Measurements from ENCODE around the gene RAB3GAP1.

RAB3GAP1 gene

DNA sequence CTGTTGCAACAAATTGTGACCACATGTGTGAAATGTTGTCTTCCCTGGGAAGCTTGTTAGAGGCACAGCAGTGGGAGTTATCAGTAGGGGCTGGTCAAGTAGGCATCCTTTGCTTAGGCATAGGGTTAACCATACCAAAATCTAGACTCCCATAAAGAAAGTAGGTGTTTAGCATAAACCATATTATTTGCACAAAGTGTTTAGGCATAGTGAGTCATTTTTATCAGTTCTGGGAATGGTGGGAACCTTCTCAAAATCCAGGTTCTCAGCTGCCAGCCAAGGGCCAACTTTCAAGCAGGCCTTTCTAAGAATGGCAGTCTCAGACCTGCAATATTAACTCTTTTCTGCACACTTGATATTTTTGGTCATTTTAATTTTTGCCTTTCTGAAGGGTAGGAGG lies 88.5 kb downstream of the RAB3GAP1 start:
- H3K9ac ChIP-seq: no peak overlapping the region
- no peaks in the 10 kb centered on the region for H3K79me2 ChIP-seq (ENCODE audit: insufficient read depth, low read depth)
- no peaks in the 10 kb centered on the region for H3K4me1 ChIP-seq (ENCODE audit: low read depth, poor library complexity, severe bottlenecking)
- H3K4me2 ChIP-seq: no peak overlapping the region
- TF ChIP-seq, protein P1, sequence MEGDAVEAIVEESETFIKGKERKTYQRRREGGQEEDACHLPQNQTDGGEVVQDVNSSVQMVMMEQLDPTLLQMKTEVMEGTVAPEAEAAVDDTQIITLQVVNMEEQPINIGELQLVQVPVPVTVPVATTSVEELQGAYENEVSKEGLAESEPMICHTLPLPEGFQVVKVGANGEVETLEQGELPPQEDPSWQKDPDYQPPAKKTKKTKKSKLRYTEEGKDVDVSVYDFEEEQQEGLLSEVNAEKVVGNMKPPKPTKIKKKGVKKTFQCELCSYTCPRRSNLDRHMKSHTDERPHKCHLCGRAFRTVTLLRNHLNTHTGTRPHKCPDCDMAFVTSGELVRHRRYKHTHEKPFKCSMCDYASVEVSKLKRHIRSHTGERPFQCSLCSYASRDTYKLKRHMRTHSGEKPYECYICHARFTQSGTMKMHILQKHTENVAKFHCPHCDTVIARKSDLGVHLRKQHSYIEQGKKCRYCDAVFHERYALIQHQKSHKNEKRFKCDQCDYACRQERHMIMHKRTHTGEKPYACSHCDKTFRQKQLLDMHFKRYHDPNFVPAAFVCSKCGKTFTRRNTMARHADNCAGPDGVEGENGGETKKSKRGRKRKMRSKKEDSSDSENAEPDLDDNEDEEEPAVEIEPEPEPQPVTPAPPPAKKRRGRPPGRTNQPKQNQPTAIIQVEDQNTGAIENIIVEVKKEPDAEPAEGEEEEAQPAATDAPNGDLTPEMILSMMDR (conservative IDR thresholded peaks at IDR 0.05; ENCODE audit: low read depth, low read length): no peak
- H2AFZ ChIP-seq (ENCODE audit: low read depth): no peak overlapping the region
- no peak overlapping the region for H3K27ac ChIP-seq
- no peaks in the 10 kb centered on the region for H3K27me3 ChIP-seq (ENCODE audit: insufficient read depth, low read depth)
- no peaks in the 10 kb centered on the region for H4K20me1 ChIP-seq (ENCODE audit: insufficient read depth)
- no peak overlapping the region for H3K4me3 ChIP-seq (IDR thresholded peaks at IDR 0.05; ENCODE audit: insufficient read depth, low read depth, low read length)
- no peaks in the 10 kb centered on the region for H3K36me3 ChIP-seq (ENCODE audit: insufficient read depth)

DNA sequence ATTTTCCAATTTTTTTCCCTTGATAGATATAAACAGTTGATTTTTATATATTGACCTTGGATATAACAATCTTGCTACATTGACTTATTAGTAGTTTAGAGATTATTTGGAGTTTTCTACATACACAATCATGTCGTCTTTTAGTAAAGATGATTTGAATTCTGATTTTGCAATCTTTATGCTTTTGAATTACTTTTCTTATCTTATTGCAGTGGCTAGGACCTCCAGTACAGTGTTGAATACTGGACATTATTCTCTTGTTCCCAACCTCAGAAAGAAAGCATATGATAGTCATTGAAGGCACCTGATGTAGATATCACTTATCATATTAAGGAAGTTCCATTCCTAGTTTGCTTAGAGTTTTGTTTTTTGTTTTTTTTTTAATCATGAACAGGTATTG lies 90.2 kb downstream of the RAB3GAP1 start:
- no peak overlapping the region for H3K27ac ChIP-seq
- no peaks in the 10 kb centered on the region for H3K36me3 ChIP-seq (ENCODE audit: insufficient read depth)
- no peaks in the 10 kb centered on the region for H3K79me2 ChIP-seq (ENCODE audit: insufficient read depth, low read depth)

DNA sequence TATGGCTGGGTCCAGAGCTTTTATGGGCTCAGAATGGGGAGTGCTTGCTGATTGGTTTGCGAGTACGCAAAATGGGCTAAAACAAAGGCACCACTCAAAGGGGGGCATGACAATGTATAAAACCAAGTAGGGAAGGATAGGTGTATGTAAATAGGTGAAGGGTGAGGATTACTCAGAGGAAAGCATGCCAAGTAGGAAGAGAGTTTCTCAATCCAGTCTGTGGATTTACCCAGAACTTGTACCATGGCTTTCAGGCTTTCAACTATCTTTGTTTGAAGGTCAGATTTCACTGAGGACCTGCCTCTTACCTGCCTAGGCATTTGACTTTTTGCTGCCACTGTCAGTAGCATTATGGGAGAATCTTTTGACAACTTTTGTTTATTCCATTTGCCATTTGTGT lies 92.3 kb downstream of the RAB3GAP1 start:
- H3K36me3 ChIP-seq (ENCODE audit: insufficient read depth): no peaks in the 10 kb centered on the region
- H3K27ac ChIP-seq: no peak overlapping the region
- H3K79me2 ChIP-seq (ENCODE audit: insufficient read depth, low read depth): no peaks in the 10 kb centered on the region
- no peak overlapping the region for H3K4me3 ChIP-seq (IDR thresholded peaks at IDR 0.05; ENCODE audit: insufficient read depth, low read depth, low read length)
- H3K4me1 ChIP-seq (ENCODE audit: low read depth, poor library complexity, severe bottlenecking): no peaks in the 10 kb centered on the region
- H3K9ac ChIP-seq: no peak overlapping the region
- no peaks in the 10 kb centered on the region for H3K27me3 ChIP-seq (ENCODE audit: insufficient read depth, low read depth)
- no peak overlapping the region for H3K4me2 ChIP-seq
- TF ChIP-seq, protein P1 (conservative IDR thresholded peaks at IDR 0.05; ENCODE audit: low read depth, low read length): no peak
- no peaks in the 10 kb centered on the region for H4K20me1 ChIP-seq (ENCODE audit: insufficient read depth)
- H2AFZ ChIP-seq (ENCODE audit: low read depth): no peak overlapping the region

More for the DNA sequence above, 90.2 kb downstream of the RAB3GAP1 start:
- H3K4me1 ChIP-seq (ENCODE audit: low read depth, poor library complexity, severe bottlenecking): no peaks in the 10 kb centered on the region
- no peak overlapping the region for H3K4me3 ChIP-seq (IDR thresholded peaks at IDR 0.05; ENCODE audit: insufficient read depth, low read depth, low read length)
- TF ChIP-seq, protein P1 (conservative IDR thresholded peaks at IDR 0.05; ENCODE audit: low read depth, low read length): no peak
- H3K9ac ChIP-seq: no peak overlapping the region
- no peak overlapping the region for H3K4me2 ChIP-seq
- H2AFZ ChIP-seq (ENCODE audit: low read depth): no peak overlapping the region
- no peaks in the 10 kb centered on the region for H4K20me1 ChIP-seq (ENCODE audit: insufficient read depth)
- no peaks in the 10 kb centered on the region for H3K27me3 ChIP-seq (ENCODE audit: insufficient read depth, low read depth)

DNA sequence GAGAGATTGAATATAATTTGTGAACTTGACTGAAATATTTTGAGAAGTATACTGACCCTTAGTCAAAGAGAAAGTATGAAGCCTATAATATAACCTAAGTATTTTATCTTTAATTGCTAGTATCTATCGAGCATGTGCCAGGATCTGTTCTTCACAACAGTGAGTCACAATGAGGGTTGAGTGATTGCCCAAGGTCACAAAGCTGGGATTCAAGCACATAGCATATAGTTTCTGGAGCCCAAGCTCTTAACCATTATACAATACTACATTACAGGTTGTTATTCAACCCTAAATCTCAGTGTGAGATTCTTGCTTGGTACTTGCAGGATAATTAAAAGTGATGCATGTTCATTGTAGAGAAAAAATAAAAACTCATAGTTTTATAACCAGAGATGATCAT lies 97.2 kb downstream of the RAB3GAP1 start:
- no peaks in the 10 kb centered on the region for H3K4me1 ChIP-seq (ENCODE audit: low read depth, poor library complexity, severe bottlenecking)
- no peak overlapping the region for H3K4me2 ChIP-seq
- no peaks in the 10 kb centered on the region for H3K79me2 ChIP-seq (ENCODE audit: insufficient read depth, low read depth)
- TF ChIP-seq, protein P1 (conservative IDR thresholded peaks at IDR 0.05; ENCODE audit: low read depth, low read length): no peak
- no peaks in the 10 kb centered on the region for H3K27me3 ChIP-seq (ENCODE audit: insufficient read depth, low read depth)
- H3K36me3 ChIP-seq (ENCODE audit: insufficient read depth): peaks cover 6% of the 10 kb centered on the region; the same call in 1 of the 2 replicates
- no peaks in the 10 kb centered on the region for H4K20me1 ChIP-seq (ENCODE audit: insufficient read depth)
- H3K9ac ChIP-seq: no peak overlapping the region
- no peak overlapping the region for H3K27ac ChIP-seq
- no peak overlapping the region for H2AFZ ChIP-seq (ENCODE audit: low read depth)
- no peak overlapping the region for H3K4me3 ChIP-seq (IDR thresholded peaks at IDR 0.05; ENCODE audit: insufficient read depth, low read depth, low read length)
